Tibial artery (tissue), 4 donors: Measurements from ENCODE around the gene LYSMD3.
"Not testable (repeated sequence)": the region's sequence is repeated elsewhere in the genome, so short reads cannot be mapped to it uniquely, and the experiment has no call there.

Source experiments
- DNase-seq, 2 donors: peaks; one replicate each; pipeline ENCODE4 v3.0.0-alpha.2; 2019
- H3K27ac ChIP-seq, 2 donors: fragments of 200-600 bp; sonication (generic) in 1 of 2; 1 replicate in 1 of 2; 2 replicates in 1 of 2; pipeline ENCODE4 v1.5.1; 2018 to 2019; ENCODE audit warnings: mild to moderate bottlenecking in 1 of 2
- H3K27me3 ChIP-seq, 2 donors: fragments of 200-600 bp; sonication (generic) in 1 of 2; one replicate each; pipeline versions ENCODE4 v1.5.1 to v1.6.0; 2016 to 2019
- H3K36me3 ChIP-seq, 3 donors: fragments of 200-600 bp; sonication (generic) in 2 of 3; one replicate each; pipeline ENCODE4 v1.5.1; 2016 to 2019; ENCODE audit warnings: mild to moderate bottlenecking in 2 of 3
- H3K4me1 ChIP-seq, 4 donors: fragments of 200-600 bp; sonication (generic) in 2 of 4; 1 replicate in 3 of 4; 2 replicates in 1 of 4; pipeline ENCODE4 v1.5.1; 2016 to 2019
- H3K4me3 ChIP-seq, 2 donors: fragments of 200-600 bp; sonication (generic) in 1 of 2; 1 replicate in 1 of 2; 2 replicates in 1 of 2; pipeline ENCODE4 v1.5.1; 2018 to 2019; ENCODE audit warnings: mild to moderate bottlenecking in 2 of 2
- H3K9me3 ChIP-seq, 3 donors: fragments of 200-600 bp; sonication (generic) in 1 of 3; one replicate each; pipeline ENCODE4 v1.5.1; 2016 to 2019
- intact Hi-C: fragments of 100-400 bp; cut with DNase I; formaldehyde crosslinking; loops from one replicate; pipeline ENCODE4 v1.15.0; 2023; ENCODE audit warnings: low total_unique reads
- TF ChIP-seq, protein P1 (sequence below), 2 experiments: fragments of 200-600 bp in 1 of 2; fragments of 450-650 bp in 1 of 2; IDR thresholded peaks; one replicate each; pipeline ENCODE4 v1.5.1; 2017 to 2019; ENCODE audit warnings: antibody characterized with exemption in 2 of 2, mild to moderate bottlenecking in 1 of 2, moderate library complexity in 1 of 2

The LYSMD3 gene

DNA sequence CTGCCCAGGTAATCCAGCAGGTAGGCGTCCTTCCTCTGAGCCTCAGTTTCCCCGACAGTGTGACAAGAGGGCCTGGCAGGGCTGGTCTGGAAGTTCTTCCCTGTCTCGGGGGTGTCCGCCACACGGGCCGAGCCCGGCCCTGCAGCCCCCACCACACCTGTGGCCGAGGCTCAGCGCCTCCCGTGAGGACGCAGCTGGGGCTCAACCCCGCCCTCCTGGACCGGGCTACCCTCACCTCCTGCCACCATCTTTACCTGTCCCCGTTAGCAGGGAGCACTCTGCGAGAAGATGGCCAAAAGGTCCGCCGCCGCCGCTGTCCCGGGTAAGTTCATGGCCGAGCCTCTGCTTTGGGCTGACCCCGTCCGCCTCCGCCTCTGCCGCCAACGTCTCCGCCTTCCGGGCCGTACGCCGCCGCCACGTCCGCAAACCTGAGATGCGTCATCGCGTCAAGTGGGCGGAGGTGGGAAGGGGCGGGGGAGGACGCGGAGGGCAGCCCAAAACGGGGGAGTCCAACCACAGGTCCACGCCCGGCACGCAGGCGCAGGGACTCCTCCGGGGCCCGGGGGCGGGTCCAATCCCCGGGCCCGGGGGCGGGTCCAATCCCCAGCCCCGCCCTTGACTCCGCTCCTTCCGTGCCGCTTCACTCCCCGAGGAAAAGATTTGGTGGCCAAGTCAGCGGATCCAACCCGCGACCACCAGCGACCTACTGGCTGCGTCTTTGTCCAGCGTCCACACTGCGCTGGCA, at the start of gene LYSMD3:
TSS of gene LYSMD3 (minus strand) at position 391 of the 745 bp plus-strand sequence. CDS start 4,295 bp downstream, outside the sequence.
- TF ChIP-seq, protein P1, sequence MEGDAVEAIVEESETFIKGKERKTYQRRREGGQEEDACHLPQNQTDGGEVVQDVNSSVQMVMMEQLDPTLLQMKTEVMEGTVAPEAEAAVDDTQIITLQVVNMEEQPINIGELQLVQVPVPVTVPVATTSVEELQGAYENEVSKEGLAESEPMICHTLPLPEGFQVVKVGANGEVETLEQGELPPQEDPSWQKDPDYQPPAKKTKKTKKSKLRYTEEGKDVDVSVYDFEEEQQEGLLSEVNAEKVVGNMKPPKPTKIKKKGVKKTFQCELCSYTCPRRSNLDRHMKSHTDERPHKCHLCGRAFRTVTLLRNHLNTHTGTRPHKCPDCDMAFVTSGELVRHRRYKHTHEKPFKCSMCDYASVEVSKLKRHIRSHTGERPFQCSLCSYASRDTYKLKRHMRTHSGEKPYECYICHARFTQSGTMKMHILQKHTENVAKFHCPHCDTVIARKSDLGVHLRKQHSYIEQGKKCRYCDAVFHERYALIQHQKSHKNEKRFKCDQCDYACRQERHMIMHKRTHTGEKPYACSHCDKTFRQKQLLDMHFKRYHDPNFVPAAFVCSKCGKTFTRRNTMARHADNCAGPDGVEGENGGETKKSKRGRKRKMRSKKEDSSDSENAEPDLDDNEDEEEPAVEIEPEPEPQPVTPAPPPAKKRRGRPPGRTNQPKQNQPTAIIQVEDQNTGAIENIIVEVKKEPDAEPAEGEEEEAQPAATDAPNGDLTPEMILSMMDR (IDR thresholded peaks at IDR 0.05), result no peak

DNA sequence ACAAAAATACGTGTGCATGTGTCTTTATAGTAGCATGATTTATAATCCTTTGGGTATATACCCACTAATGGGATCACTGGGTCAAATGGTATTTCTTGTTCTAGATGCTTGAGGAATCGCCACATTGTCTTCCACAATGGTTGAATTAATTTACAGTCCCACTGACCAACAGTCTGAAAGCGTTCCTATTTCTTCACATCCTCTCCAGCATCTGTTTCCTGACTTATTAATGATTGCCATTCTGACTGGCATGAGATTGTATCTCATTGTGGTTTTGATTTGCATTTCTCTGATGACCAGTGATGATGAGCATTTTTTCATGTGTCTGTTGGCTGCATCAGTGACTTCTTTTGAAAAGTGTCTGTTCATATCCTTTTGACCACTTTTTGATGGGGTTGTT, 47.2 kb upstream of the LYSMD3 start:
- H3K9me3 ChIP-seq, DNase-seq, H3K27me3 ChIP-seq, H3K27ac ChIP-seq, H3K4me3 ChIP-seq, H3K4me1 ChIP-seq, intact Hi-C loops, H3K36me3 ChIP-seq: not testable (repeated sequence)

More for the DNA sequence above, at the start of gene LYSMD3:
- peak within 1 kb of the TSS; percentile 84 to 98 for H3K27ac ChIP-seq
- peak; percentile 96 to 99 for DNase-seq
- H3K36me3 ChIP-seq, result peaks cover 4 to 12% (median 5%) of the 10 kb centered on the region in 3 donors
- H3K9me3 ChIP-seq, result no peaks in the 10 kb centered on the region
- peaks cover 0 to 34% (median 18%) of the 10 kb centered on the region in 4 donors for H3K4me1 ChIP-seq
- H3K4me3 ChIP-seq, result peak within 1 kb of the TSS; percentile 64 to 95
- intact Hi-C loops, result loop anchor here (5.0 kb wide), 1 partner anchor 52 kb away; no protein-coding TSS in a partner anchor
- H3K27me3 ChIP-seq, result no peaks in the 10 kb centered on the region

DNA sequence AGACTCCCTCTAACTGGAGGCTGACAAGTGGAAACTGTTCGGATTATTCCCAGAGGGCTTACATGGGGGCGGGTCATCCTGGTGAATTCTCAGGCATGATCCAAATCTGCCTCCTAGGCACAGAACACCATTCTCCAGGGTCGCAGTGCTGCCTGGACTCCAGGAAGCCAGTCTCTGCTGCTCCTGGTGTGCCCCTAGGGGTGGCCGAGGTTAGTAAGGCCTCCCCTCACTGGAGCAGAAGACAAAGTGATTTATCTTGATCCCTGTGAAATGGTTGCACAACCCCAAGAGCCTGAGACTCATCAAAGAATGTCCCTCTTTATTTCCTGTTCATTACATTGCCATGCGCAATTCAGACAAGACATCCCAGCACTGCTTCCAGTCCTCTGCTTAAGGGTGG, 46.3 kb upstream of the LYSMD3 start:
- intact Hi-C loops, result no loop called here

DNA sequence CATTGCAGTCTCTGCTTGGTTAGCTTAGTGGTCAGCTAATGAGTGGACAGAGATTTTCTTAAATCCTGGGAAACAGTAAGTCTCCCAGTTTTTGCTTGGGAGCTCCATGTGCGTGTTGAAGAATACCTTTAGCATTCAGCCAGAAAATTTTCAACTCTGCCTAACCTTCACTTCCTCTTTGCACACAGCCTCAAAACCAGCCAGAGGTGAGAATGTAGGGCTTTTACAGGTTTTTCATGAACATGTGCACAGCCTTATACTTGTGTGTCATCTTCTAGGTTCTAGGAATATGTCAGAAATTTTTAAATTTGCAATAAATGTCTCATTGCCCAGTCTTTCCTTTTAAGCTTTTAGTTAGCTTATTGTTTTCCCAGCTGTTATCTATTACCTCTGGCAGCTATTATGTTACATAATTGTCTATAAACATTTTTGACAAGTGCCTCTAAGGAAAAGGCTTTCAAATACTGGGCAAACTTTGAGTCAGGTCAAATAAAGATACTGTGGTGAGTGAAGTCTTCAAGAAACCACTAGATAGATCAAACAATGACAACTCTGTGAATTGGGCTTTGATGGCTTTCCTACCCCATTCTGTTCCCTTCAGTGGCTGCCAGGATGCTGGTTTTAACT, 41.9 kb upstream of the LYSMD3 start:
- Histone ChIP-seq H3K4me1 (no peaks in the 10 kb centered on the region), H3K27ac (no peak overlapping the region), H3K9me3 (peaks cover 0 to 3% (median 0%) of the 10 kb centered on the region in 3 donors), H3K36me3 (no peaks in the 10 kb centered on the region), H3K4me3 (no peak overlapping the region), H3K27me3 (no peaks in the 10 kb centered on the region)
- TF ChIP-seq, protein P1 (IDR thresholded peaks at IDR 0.05), result no peak
- intact Hi-C loops, result no loop called here
- no peak for DNase-seq

More for the DNA sequence above, 46.3 kb upstream of the LYSMD3 start:
- peaks cover 0 to 6% (median 0%) of the 10 kb centered on the region in 3 donors for H3K9me3 ChIP-seq
- H3K4me1 ChIP-seq, result no peaks in the 10 kb centered on the region
- no peak overlapping the region for H3K4me3 ChIP-seq
- H3K36me3 ChIP-seq, result no peaks in the 10 kb centered on the region
- H3K27me3 ChIP-seq, result no peaks in the 10 kb centered on the region
- H3K27ac ChIP-seq, result no peak overlapping the region
- TF ChIP-seq, protein P1 (IDR thresholded peaks at IDR 0.05), result no peak
- DNase-seq, result no peak

DNA sequence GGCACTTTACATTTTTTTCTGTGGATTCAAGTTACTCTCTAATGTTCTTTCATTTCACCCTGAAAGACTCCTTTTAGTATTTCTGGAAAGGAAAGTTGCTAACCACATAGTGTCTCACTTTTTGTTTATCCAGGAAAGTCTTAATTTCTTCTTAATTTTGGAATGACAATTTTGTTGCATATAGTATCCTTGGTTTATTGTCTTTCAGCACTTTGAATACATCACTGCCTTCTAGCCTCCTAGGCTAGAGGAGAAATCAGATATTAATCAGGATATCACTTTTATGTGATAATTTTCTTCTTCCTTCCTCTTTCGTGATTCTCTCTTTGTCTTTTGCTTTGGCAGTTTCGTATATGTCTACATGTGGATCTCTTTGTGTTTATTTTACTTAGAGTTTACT, 40.6 kb upstream of the LYSMD3 start:
- Histone ChIP-seq H3K27ac (no peak overlapping the region), H3K4me1 (no peaks in the 10 kb centered on the region), H3K36me3 (no peaks in the 10 kb centered on the region), H3K9me3 (peaks cover 0 to 3% (median 0%) of the 10 kb centered on the region in 3 donors), H3K4me3 (no peak overlapping the region), H3K27me3 (no peaks in the 10 kb centered on the region)
- intact Hi-C loops, result no loop called here
- no peak for DNase-seq
- TF ChIP-seq, protein P1 (IDR thresholded peaks at IDR 0.05), result no peak

DNA sequence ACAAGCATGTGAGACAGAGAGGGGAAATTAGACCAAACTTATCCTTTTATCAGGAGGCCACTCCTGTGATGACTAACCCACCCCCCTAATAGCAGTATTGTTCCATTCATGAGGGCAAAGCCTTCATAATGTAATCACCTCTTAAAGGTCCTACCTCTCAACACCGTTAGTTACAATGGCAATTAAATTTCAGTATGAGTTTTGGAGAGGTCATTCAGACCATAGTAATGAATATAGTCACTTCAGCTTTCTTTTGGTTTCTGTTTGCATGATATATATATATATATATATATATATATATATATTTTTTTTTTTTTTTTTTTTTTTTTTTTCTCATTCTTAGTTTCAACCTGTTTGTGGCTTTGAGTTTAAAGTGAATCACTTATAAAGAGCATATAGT, 39.7 kb upstream of the LYSMD3 start:
- DNase-seq, result no peak
- H3K27ac ChIP-seq, result no peak overlapping the region
- no peaks in the 10 kb centered on the region for H3K27me3 ChIP-seq
- TF ChIP-seq, protein P1 (IDR thresholded peaks at IDR 0.05), result no peak
- no peaks in the 10 kb centered on the region for H3K36me3 ChIP-seq
- no peak overlapping the region for H3K4me3 ChIP-seq
- H3K4me1 ChIP-seq, result no peaks in the 10 kb centered on the region
- peaks cover 0 to 3% (median 0%) of the 10 kb centered on the region in 3 donors for H3K9me3 ChIP-seq
- intact Hi-C loops, result no loop called here
